Middle frontal gyrus (tissue), 1 donor: ENCODE measurements around the gene TSPAN13.

Source experiments
- DNase-seq: peaks from one replicate; pipeline ENCODE4 v3.0.0-alpha.2; 2015; ENCODE audit warnings: low spot score; ENCODE audit errors: extremely low spot score

TSPAN13 gene

DNA sequence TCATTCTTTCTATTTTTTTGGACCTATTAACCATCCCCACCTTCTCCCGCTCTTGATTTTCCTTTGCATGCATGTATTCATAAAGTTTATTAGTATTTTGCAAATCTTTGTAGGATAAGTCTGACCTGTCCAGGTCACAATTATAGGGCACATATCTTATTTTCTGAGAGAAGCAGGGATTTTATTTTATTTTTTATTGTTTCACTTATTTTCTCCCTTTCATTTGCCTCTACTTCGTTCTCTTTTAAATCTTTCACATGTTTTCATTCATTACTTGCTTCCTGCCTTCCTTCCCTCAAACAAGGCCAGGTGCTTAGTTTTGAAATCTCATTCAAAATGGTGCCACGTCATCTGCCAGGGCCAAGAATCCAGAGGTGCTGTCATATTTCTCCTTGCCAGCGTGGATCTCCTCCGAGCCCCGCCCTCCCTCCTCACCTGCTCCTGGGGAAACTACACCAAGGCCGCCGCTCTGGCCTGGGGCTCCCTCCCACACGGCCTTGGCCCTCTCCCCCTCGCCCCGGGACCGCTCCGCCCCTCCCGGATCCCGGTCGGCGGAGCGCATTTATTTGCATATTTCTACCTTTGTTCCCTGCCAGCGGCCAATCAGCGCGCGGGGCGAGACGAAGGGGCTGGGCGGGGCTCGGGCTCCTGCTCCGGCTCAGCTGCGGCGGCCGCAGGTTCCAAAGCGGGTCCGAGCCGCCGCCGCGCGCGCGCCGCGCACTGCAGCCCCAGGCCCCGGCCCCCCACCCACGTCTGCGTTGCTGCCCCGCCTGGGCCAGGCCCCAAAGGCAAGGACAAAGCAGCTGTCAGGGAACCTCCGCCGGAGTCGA is at the start of gene TSPAN13:
TSS of gene TSPAN13 (plus strand) at position 654 of the 830 bp plus-strand sequence. CDS start 213 bp downstream, outside the sequence.
- no peak for DNase-seq

DNA sequence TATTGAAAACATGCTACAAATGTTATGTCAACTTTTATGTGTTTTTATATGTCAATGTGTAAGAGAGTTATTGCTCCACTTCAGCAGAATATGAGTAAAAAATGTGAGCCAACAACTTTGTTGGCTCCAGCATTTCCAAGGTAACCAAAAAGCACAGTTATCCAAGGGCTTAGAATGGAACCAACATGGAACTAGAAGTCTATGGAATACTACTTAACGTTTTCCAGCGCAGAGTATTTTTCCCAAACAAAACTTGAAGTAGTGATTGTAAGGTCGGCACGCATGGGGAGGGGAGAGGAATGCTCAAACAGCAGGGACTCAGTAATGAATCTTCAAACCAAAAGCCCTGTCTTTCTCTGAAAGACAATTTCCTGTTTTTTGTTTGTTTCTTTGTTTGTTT is 45.0 kb upstream of the TSPAN13 start:
- no peak for DNase-seq

DNA sequence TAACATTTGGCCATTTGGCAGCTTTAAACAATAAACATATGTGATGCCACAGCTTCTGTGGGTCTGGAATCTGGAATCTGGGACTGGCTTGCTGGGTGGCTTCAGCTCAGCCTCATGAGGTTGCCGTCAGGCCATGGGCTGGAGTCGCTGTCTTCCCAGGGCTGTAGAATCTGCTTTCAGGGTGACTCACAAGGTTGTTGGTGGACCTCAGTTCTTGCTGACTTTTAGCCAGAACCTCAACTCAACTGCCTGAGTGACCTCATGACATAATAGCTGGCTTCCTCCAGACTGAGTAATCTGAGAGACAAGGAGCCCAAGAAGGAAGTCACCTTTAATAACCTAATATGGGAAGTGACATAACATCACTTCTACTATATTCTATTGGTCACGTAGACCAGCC is 44.6 kb upstream of the TSPAN13 start:
- DNase-seq: no peak

DNA sequence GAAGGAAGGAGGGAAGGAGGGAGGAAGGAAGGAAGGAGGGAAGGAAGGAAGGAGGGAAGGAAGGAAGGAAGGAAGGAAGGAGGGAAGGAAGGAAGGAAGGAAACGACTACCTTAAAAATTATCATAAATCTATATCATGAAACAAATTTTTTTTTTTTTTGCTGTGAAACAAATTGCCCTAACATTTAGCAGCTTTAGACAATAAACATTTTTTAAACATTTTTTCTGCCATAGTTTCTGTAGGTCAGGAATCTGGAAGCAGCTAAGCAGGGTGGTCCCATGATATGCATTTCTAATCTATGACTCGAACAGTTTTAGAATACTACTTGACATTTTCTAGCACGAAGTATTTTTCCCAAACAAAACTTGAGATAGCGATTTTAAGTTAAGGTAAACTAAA is 42.9 kb upstream of the TSPAN13 start:
- no peak for DNase-seq

DNA sequence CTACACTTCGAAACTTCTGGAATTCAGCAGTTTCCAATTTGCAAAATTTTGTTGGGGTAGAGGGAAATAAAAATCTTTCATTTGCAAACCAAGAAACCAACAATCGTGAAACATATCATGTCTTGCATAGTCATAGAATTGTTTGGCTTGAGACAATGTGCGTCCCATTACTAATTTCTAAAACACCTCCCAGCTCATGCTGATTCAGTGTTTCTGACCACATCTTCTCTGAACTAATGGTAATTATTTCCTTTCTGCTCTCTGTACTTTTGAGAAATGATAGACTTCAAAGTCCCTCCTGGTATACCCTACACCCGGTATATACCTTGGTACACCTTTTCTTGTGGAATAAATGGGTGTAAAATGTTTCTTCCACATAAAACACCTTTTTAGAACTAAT is 41.8 kb upstream of the TSPAN13 start:
- no peak for DNase-seq

DNA sequence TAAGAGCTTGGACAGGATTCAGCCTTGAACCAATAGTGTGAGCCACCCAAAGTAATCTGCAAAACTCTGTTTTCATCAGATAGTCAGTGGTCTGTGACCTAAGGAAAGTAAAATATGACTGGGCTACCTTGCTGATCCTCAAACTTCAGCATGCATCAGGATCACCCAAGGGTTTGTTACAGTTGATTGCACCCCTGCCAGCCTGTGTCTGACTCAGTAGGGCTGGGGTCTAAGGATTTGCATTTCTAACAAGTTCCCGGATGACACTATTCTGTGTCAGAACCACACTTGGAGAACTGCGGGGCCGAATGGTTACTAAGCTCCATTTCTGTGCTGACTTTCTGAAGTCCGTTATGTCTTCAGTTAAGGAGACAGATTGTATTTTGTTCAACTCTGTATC is 40.6 kb upstream of the TSPAN13 start:
- DNase-seq: no peak

DNA sequence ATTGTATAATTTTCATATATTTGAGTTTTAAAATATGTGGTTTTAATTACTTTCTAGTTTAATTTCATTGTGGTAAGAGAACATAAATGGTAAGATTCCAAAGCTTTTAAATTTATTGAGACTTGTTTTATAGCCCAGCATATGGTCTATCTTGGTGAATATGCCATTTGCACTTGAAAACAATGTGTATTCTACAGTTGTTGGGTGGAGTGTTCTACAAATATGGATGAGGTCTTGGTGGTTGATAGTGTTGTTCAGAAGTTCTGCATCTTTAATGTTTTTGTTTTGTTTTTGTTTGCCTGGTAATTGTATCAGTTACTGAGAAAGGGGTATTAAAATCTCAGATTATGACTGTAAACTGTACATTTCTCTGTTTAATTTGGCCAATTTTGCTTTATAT is 37.6 kb upstream of the TSPAN13 start:
- no peak for DNase-seq

DNA sequence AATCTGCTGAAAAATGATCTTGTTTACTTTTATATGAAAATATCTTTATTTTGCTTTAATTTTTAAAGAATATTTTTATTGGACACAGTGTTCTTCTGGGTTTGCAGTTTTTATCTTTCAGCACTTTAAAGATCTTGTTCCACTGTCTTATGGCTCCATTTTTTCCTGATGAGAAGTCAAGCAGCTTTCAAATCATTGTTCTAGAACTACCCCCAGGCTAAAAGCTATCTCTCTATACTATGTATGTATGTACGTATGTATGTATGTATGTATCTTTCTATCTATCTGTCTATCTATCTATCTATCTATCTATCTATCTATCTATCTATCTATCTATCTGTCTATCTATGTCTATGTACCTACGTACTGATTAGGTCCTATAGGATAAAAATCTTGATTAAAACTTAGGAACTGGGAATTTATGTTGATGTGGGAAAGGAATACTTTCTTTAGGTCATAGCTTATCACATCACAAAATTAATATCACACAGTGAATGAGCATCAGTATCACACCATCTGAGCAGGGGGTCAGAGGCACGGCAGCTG is 35.4 kb upstream of the TSPAN13 start:
- no peak for DNase-seq

DNA sequence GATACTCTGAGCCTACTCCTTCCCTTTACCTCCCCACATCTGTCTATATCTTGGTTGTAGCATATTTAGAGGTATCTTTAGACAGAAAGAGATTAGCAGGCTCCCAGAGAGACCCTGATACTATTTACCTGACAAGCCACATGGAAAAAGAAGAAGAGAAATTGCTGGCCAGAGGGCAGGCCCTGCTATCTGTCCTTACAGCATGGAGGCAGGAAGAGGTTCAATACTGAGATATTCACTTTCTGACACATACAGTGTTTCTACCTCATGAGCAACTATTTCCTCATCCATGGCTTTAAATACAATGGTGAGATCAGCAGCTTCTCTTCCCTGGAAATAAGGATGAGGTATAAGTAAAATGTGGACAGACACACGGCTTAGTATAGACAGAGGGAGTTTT is 33.9 kb upstream of the TSPAN13 start:
- DNase-seq: no peak

DNA sequence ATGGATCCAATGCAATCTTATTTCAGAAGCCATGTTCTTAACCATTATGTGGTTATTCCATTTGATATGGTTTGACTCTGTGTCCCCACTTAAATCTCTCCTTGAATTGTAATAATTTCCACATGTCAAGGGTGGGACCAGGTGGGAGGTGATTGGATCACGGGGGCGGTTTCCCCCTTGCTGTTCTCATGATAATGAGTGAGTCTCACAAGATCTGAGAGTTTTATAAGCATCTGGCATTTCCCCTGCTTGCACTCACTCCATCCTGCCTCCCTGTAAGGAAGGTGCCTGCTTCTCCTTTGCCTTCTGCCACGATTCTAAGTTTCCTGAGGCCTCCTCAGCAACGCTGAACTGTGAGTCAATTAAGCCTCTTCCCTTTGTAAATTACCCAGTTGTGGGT is 32.0 kb upstream of the TSPAN13 start:
- DNase-seq: no peak

DNA sequence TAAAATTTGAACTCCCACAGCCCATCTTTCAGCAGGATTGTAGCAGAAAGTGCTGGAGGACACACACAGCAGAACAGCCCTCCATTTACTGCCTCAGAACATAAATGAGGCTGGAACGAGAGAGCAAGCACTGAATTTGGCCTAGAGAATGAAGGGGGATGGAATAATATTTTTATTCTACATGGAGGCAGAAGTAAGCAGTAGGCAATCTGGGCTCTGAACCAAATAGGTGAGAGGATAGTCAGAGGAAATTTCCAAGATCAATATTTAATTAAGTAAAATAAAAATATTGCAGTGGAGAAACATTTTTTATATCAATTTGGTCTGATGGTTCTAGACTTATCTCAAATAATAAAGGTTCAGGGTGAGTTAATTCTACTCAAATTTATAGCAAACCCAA is 29.2 kb upstream of the TSPAN13 start:
- DNase-seq: no peak

DNA sequence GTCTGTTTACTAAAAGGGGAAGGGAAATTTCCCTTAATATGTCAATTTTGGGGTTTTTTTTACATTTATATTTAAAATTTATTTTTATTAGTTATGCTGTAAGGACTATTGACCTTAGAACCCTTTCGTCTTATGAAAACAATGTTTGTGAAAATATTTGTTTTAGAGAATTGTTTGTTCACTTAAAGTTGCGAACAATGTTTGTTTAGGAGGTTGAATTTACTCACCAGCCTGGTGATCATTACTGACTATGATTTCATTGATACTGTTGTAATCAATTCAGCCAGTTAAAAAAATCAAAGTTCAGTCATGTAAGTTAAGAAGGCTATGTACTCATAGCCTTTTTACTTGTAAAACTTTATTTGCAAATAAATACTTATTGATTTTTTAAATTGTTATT is 27.4 kb upstream of the TSPAN13 start:
- no peak for DNase-seq

DNA sequence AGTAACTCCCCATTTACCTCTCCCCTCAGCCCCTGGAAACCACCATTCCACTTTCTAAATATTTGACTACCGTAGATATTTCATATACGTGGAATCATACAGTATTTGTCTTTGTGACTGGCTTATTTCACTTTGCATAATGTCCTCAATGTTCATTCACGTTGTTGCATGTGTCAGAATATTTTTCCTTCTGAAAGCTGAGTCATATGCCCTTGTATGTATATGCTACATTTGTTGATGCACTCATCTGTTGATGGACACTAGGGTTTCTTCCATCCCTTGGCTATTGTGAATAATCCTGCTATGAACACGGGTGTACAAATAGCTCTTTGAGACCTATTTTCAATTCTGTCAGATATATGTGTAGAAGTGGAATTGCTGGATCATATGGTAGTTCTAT is 25.8 kb upstream of the TSPAN13 start:
- DNase-seq: no peak

DNA sequence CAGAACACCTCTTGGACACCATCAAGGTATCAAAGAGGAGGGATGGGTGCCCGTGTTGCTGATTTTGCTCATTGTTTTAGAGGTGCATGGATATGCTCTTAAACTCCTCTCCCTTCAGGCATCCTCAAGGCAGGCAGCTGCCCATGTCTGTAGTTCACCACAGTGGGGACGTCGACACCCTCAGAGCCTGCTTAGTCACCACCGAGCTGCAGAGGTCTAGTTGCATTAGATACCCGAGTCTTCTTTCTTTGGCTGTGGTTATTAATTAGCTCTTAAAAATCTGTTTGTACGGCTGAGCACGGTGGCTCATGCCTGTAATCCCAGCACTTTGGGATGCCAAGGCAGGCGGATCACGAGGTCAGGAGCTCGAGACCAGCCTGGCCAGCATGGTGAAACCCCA is 24.7 kb upstream of the TSPAN13 start:
- no peak for DNase-seq

DNA sequence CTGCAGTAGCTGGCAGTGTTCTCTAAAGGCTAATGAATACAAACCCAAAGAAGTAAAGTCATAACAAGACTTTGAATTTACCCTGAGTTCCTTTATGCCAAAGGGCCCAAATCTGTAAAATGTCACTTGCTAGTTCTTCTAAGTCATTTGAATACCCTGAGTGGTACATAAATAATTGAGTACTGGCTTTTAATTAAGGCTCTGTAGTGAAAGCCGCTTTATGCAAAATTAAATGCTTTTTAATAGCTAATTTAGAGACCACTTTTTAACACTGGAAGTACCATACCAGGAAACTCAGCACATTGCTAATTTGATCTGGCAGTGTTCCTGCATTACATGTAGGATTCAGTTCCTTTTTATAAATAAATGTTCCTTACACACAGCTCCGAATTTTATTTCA is 24.0 kb upstream of the TSPAN13 start:
- DNase-seq: no peak

DNA sequence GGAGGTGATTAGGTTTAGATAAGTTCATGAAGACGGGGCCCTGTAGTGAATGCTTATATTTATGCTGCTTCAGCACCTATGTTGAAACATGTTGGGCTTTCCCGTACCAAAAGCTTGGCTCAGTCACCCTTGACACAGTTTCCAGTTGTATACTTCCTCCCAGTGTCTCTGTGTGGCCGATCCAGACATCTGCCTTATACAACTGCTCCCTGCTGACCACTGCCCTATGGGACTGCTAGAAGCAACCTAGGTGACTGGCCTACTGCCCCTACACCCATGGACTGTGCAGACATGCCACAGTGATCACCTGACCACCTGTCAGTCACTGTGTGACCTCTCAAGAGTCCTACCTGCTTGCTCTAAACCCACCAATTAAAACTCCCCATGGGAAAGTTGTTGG is 22.6 kb upstream of the TSPAN13 start:
- no peak for DNase-seq

DNA sequence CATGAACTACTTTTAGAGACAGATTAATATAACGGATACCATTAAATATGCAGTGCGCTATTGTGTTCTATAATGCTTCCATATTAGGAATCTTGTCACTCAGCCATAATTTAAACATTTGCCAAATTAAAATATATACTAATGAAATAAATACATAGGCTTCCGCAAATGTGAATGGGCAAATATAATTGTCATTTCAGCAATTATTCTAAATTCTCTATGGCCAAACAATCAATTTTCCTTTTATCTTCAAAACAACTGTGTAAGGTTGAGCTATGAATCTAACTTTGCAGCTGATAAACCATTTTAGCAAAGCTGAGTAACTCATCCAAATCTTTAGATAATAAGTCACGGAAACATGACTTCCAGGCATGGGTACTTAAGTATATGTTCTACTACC is 20.7 kb upstream of the TSPAN13 start:
- no peak for DNase-seq

DNA sequence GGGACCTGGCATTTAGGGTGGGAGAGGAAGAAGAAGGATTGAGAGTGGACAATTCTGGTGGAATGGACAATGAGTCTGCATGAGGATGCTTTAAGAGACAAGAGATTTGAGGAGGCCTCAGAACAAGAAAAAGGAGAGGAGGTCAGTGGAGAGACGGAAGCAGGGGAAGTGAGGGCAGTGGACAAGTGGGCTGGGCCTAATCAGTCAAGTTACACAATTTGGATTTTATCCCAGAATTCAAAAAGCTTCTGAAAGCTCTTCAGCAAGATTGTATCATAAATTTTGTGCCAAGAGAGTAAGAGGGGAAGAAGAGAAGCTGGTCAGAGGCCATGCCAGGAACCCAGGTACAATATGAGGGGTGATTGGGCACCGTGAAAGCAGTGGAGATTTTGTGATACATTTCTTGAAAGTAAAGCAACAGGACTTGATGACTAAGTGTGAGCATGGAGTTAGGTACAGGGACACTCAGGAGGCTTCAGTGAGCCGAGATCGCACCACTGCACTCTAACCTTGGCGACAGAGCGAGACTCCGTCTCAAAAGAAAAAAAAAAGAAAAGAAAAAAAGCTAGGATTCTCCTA is 19.3 kb upstream of the TSPAN13 start:
- no peak for DNase-seq

DNA sequence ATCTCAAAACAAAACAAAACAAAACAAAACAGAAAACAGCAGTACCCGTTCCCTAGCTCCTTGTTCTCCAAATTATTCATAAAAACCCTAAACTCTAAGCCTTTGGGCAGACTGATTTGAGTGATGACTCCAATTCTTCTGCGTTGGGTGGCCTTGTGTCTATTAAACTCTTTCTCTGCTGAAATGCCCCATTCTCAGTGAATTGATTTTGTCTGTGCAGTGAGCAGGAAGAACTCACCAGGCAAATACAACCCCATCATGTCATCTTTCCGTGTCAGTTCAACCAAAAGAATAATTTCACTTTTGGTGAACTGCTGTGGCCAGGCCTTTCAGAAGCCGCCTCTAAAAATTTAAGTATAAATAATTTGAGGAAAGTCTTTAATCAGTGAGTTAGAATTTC is 18.5 kb upstream of the TSPAN13 start:
- DNase-seq: no peak

DNA sequence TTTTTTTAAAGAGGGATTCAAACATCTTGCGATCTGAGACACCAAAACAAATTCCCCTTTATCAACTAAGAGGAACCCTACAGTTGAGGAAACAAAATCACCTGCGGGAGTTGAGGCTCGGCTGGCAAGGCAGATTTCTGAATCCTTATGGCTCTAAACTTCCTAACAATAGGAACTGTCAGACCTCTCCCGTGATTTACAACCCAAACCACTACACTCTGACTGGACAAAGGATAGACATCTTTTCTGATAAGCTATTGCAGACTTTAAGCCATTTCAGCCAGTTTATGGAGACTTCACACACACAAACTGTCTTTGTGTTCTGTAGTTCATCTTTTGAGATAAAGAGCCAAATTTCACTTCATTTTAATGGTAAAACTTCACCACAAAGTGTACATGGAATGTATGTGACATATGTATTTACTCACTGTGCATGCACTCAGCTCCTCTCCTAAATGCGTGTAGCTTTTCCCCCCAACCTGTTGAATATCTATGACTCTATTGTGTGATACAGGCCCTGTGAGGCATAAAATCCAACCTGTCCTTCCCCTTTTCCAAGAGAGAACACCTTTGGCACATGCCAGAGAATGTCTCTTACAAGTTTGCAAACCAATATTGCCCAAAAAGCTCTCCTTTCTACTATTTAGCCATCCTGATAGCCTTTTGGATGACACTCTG is 15.4 kb upstream of the TSPAN13 start:
- no peak for DNase-seq

DNA sequence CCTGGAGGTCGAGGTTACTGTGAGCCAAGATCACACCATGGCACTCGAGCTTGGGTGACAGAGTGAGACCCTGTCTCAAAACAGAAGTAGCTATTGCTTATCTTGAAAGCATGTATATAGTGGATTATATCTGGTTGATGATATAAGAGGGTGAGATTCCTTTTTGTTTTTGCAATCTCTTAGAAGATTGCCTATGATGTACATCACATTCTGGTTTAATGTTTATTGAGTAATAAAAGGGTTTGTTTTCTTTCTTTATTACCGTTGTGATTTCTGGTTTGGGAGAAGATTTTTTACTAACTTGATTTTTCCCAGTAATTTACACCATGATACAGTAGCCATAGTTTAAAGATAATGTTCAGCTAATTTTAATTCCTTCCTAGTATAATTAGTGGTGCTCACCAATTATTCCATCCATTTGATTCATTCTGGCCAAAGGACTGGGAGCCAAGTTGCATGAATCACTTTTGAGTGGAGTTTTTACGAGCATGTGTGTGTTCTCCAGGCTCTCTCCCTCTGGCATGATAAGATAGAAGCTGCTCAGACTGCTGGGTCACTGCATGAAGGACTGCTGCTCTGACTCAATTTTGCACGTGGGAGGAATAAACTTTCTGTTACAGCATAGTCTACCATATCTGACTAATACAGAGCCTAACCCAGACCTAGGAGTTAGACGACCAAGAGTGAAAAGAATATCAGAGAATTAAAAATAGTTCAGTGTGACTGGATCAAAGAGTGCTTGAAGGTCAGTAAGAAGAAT is 13.5 kb upstream of the TSPAN13 start:
- no peak for DNase-seq

DNA sequence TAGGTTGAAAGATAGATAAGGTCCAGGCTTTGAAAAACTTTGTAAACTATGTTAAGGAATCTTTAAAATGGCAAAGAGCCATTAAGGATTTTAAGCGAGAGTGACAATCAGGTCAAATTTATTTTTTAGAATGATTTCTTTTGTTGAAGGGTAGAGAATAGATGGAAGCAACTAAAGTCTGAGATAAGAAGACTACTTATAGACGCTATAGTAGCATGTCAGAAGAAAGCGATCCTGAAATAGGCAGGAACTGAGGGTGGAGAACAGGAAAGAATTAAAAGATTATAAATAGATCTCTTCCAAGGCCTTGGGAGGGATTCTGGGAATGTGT is 13.0 kb upstream of the TSPAN13 start:
- no peak for DNase-seq
